Esophagus muscularis mucosa (tissue), 4 donors: Measurements from ENCODE around the gene PCBP1. TPM values are rescaled to one million over a fixed set of nuclear protein-coding genes. Genes with fewer than 3 reads are reported as not detected.

Experiments used
- DNase-seq: peaks from one replicate; pipeline ENCODE4 v3.0.0-alpha.2; 2017; ENCODE audit errors: extremely low spot score
- H3K27ac ChIP-seq, 4 donors: fragments of 200-600 bp; sonication (generic); replicated peaks in 1 of 4; 1 replicate in 3 of 4; 2 replicates in 1 of 4; pipeline ENCODE4 v1.5.1; 2016 to 2019; ENCODE audit warnings: mild to moderate bottlenecking in 1 of 4
- H3K27me3 ChIP-seq, 4 donors: fragments of 200-600 bp; sonication (generic); one replicate each; pipeline versions ENCODE4 v1.5.1 to v1.6.0; 2016 to 2019
- H3K36me3 ChIP-seq, 4 donors: fragments of 200-600 bp; sonication (generic); one replicate each; pipeline ENCODE4 v1.5.1; 2016 to 2019
- H3K4me1 ChIP-seq, 4 donors: fragments of 200-600 bp; sonication (generic); one replicate each; pipeline ENCODE4 v1.5.1; 2016 to 2019
- H3K4me3 ChIP-seq, 4 donors: fragments of 200-600 bp; sonication (generic); 1 replicate in 2 of 4; 2 replicates in 2 of 4; pipeline ENCODE4 v1.5.1; 2016 to 2019; ENCODE audit warnings: mild to moderate bottlenecking in 4 of 4, moderate library complexity in 1 of 4
- H3K9me3 ChIP-seq, 4 donors: fragments of 200-600 bp; sonication (generic); 1 replicate in 3 of 4; 2 replicates in 1 of 4; pipeline ENCODE4 v1.5.1; 2016 to 2019
- EP300 ChIP-seq: sonication (generic); formaldehyde crosslinking; IDR thresholded peaks from one replicate; pipeline ENCODE4 v1.6.1; 2017; ENCODE audit warnings: antibody characterized with exemption
- POLR2A ChIP-seq: fragments of 450-650 bp; IDR thresholded peaks from one replicate; pipeline ENCODE4 v1.6.1; 2017; ENCODE audit warnings: antibody characterized with exemption, moderate library complexity, mild to moderate bottlenecking, low read depth
- POLR2AphosphoS5 ChIP-seq, 2 donors: sonication (generic); formaldehyde crosslinking; IDR thresholded peaks; one replicate each; pipeline ENCODE4 v1.6.1; 2017; ENCODE audit warnings: antibody characterized with exemption in 2 of 2
- WGBS: methylation state at CpG from one replicate; pipeline ENCODE4 v1.1.5; 2018; 5-methylcytosine and 5-hydroxymethylcytosine counted together
- intact Hi-C: fragments of 100-400 bp; cut with DNase I; formaldehyde crosslinking; loops from one replicate; pipeline ENCODE4 v1.15.1; 2023
- total RNA-seq, 4 donors: library from RNA; depleted of rRNA; stranded (reverse); fragments of >200 nt; gene quantifications; one replicate each; pipeline versions ENCODE4 v1.1.0 to v1.2.1, GENCODE V29; 2016
- TF ChIP-seq, protein P1 (sequence below), 3 experiments: fragments of 200-600 bp in 2 of 3; fragments of 450-650 bp in 1 of 3; sonication (generic) in 2 of 3; IDR thresholded peaks; one replicate each; pipeline ENCODE4 v1.5.1; 2017 to 2019; ENCODE audit warnings: antibody characterized with exemption in 3 of 3, mild to moderate bottlenecking in 2 of 3, moderate library complexity in 1 of 3

The PCBP1 gene
- total RNA-seq, 4 donors from 2014 or later: 156 to 220 (median 189) TPM

DNA sequence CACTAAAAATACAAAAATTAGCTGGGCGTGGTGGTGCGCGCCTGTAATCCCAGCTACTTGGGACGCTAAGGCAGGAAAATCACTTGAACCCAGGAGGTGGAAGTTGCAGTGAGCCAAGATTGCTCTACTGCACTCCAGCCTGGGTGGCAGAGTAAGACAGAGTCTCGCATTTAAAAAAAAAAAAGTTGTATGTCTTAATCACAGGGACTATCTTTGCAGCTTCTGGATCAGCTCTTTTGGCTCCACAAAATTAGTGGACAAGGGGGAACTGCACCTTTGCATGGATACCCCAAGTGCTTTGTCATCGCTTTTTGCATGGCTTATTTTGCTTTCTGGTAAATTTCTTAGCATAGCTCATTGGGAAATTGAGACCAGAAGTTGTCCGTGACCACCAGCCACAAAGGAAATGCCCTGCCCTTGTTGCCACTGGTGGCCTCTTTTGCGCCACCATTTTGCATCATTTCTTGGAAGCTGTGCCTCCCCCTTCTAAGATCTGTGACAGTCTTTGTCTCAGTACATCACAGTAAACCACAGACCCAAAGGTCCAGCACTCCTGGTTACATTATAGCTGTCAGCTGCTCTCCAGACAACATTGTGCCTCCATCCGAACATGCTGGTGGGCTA lies 43.9 kb upstream of the PCBP1 start:
- H3K4me1 ChIP-seq: peaks cover 7 to 15% (median 12%) of the 10 kb centered on the region in 4 donors
- H3K27ac ChIP-seq: no peak overlapping the region
- peaks cover 0 to 26% (median 11%) of the 10 kb centered on the region in 4 donors for H3K36me3 ChIP-seq
- no peaks in the 10 kb centered on the region for H3K9me3 ChIP-seq
- intact Hi-C loops: no loop called here
- DNase-seq: no peak
- H3K27me3 ChIP-seq: no peaks in the 10 kb centered on the region
- 81% methylated on average over 9 of the region's 9 CpGs for WGBS
- H3K4me3 ChIP-seq: no peak overlapping the region
- TF ChIP-seq EP300: peak; percentile 21
- no peak for TF ChIP-seq POLR2A
- peak in 1 of 2 donors; percentile 37 for TF ChIP-seq POLR2AphosphoS5 (IDR thresholded peaks at IDR 0.05)
- TF ChIP-seq, protein P1, sequence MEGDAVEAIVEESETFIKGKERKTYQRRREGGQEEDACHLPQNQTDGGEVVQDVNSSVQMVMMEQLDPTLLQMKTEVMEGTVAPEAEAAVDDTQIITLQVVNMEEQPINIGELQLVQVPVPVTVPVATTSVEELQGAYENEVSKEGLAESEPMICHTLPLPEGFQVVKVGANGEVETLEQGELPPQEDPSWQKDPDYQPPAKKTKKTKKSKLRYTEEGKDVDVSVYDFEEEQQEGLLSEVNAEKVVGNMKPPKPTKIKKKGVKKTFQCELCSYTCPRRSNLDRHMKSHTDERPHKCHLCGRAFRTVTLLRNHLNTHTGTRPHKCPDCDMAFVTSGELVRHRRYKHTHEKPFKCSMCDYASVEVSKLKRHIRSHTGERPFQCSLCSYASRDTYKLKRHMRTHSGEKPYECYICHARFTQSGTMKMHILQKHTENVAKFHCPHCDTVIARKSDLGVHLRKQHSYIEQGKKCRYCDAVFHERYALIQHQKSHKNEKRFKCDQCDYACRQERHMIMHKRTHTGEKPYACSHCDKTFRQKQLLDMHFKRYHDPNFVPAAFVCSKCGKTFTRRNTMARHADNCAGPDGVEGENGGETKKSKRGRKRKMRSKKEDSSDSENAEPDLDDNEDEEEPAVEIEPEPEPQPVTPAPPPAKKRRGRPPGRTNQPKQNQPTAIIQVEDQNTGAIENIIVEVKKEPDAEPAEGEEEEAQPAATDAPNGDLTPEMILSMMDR (IDR thresholded peaks at IDR 0.05): no peak

DNA sequence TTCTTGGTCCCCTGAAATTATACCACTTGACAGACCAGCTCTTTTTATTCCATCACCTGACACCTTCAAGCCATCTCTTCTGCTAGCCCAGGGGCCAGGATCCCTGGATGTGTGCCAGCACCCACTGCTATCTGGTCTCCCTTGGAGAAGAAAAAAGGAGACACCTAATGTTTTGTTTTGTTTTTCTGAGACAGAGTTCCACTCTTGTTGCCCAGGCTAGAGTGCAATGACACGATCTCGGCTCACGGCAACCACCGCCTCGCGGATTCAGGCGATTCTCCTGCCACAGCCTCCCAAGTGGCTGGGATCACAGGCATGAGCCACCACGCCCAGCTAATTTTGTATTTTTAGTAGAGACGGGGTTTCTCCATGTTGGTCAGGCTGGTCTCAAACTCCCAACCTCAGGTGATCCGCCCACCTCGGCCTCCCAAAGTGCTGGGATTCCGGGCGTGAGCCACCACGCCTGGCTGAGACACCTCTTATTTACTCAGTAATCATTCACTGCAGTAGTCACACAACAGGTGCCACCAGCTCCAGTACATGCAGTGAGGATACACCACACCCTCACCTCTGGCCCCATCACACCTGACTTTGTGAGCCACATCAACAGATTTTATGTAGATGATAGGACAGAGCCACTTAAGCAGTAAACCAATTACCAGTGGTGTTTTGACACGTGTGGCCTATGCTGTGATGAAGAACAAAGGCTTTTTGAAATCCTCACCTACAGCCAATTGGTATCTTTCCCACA lies 42.8 kb upstream of the PCBP1 start:
- TF ChIP-seq, protein P1 (IDR thresholded peaks at IDR 0.05): no peak
- TF ChIP-seq POLR2A: no peak
- 88% methylated on average over 15 of the region's 15 CpGs for WGBS
- Histone ChIP-seq H3K4me1 (peaks cover 7 to 15% (median 12%) of the 10 kb centered on the region in 4 donors), H3K27me3 (no peaks in the 10 kb centered on the region), H3K4me3 (no peak overlapping the region), H3K27ac (no peak overlapping the region), H3K36me3 (peaks cover 2 to 37% (median 18%) of the 10 kb centered on the region in 4 donors), H3K9me3 (no peaks in the 10 kb centered on the region)
- DNase-seq: no peak
- intact Hi-C loops: no loop called here

DNA sequence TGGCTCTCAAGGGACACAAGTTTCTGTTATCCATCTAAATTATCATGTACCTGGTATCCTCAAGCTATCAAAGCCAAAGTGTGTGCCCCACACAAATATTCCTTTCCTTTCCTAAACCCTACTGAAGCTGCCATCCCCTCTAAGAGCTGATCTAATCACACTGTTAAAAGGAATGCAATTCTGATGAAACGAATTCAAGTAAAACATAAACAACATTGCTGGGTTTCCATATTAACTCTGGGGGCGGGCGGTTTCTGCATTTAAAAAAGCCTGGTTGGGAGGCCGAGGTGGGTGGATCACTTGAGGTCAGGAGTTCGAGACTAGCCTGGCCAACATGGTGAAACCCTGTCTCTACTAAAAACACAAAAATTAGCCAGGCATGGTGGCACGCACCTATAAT lies 41.9 kb upstream of the PCBP1 start:
- peaks cover 7 to 15% (median 12%) of the 10 kb centered on the region in 4 donors for H3K4me1 ChIP-seq
- peak overlapping the region in 1 of 4 donors; percentile 3 for H3K27ac ChIP-seq
- 87% methylated on average over 6 of the region's 6 CpGs for WGBS
- no peak for DNase-seq
- no peak for TF ChIP-seq POLR2A
- TF ChIP-seq EP300: no peak
- no peak for TF ChIP-seq POLR2AphosphoS5 (IDR thresholded peaks at IDR 0.05)
- TF ChIP-seq, protein P1 (IDR thresholded peaks at IDR 0.05): no peak
- H3K9me3 ChIP-seq: no peaks in the 10 kb centered on the region
- intact Hi-C loops: no loop called here
- H3K4me3 ChIP-seq: no peak overlapping the region
- H3K36me3 ChIP-seq: peaks cover 8 to 47% (median 27%) of the 10 kb centered on the region in 4 donors
- H3K27me3 ChIP-seq: no peaks in the 10 kb centered on the region

DNA sequence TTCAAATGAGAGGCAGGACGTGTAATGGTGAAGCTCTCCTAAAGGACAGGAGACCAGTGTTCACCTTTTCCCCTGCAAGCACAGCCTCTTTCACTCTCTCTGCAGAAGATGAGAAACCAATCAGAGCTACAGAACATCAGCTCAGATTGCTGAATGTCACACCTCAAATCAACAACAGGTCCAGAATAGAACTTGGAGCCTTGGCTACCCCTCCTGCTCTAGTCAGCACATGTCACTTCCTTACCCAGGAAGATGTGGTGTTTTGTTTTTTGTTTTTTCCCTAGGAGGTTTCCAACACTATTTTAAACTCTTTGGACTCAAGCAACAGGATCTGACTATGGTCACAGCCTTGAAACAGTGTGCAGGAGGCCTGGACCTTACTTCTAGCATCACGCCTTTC lies 41.3 kb upstream of the PCBP1 start:
- 83% methylated on average over 2 of the region's 2 CpGs for WGBS
- Histone ChIP-seq H3K4me3 (no peak overlapping the region), H3K27me3 (no peaks in the 10 kb centered on the region), H3K4me1 (peaks cover 7 to 15% (median 12%) of the 10 kb centered on the region in 4 donors), H3K36me3 (peaks cover 8 to 52% (median 32%) of the 10 kb centered on the region in 4 donors), H3K27ac (no peak overlapping the region), H3K9me3 (no peaks in the 10 kb centered on the region)
- no peak for TF ChIP-seq EP300
- TF ChIP-seq, protein P1 (IDR thresholded peaks at IDR 0.05): no peak
- no peak for TF ChIP-seq POLR2AphosphoS5 (IDR thresholded peaks at IDR 0.05)
- TF ChIP-seq POLR2A: no peak
- intact Hi-C loops: no loop called here
- no peak for DNase-seq
